RWPE1 (cell line): ENCODE data around the gene OXGR1.

Experiments
- CTCF ChIA-PET: fragments of 350-600 bp; sonication (Branson Sonifier 250); formaldehyde crosslinking; extraction: SDS; loops from one replicate; lab custom pipeline; 2021; lab: Yijun Ruan, JAX
- POLR2A ChIA-PET: fragments of 400-600 bp; formaldehyde crosslinking; extraction: SDS; loops from one replicate; lab custom pipeline; 2020; ENCODE audit warnings: antibody characterized with exemption; ENCODE audit not compliant: low non-redundant PET; lab: Yijun Ruan, JAX
- DNase-seq: peaks from one replicate; pipeline ENCODE4 v3.0.0; 2012; ENCODE audit warnings: low spot score
- H3K27ac ChIP-seq: fragments of 450-650 bp; 2 replicates; pipeline ENCODE4 v1.5.1; 2017
- TF ChIP-seq, protein P1 (sequence below): fragments of 450-650 bp; conservative IDR thresholded peaks from 2 replicates; pipeline ENCODE4 v1.5.1; 2017; ENCODE audit warnings: low read depth, mild to moderate bottlenecking

The OXGR1 gene

DNA sequence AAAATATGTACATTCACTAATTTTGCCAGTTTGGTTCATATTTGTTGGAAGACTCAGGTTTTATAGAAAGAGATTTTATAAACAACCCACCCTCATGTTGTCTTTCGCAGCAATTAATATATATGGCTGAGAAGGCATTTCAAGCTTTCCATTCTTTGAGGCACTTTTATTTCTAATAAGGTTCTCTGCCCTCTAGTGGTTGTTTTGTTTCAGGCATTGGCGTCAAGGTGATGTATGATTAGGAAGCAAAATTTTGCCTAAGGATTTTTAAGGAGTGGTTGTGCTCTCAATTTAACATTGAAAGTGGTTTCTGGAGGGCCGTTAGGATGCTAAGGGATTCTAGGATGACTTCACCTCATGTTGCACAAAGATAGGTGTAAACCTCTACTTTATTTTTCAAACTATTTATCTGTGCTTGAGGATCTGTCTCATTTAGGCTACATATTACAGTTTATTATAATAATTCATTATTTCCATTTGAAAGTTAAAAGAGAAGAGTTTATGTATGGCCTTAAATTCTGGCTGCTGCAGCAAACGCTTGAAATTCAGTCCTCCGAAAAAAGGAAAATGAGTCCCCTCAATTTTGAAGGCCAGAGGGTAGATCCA lies 35.9 kb downstream of the OXGR1 start:
- ChIA-PET CTCF (interaction anchor here (0.5 to 0.9 kb wide), 15 partner anchors 9 to 938 kb away, joined by 3 to 6 read pairs (median 3); no protein-coding TSS in a partner anchor), POLR2A (no interaction called here)
- TF ChIP-seq, protein P1, sequence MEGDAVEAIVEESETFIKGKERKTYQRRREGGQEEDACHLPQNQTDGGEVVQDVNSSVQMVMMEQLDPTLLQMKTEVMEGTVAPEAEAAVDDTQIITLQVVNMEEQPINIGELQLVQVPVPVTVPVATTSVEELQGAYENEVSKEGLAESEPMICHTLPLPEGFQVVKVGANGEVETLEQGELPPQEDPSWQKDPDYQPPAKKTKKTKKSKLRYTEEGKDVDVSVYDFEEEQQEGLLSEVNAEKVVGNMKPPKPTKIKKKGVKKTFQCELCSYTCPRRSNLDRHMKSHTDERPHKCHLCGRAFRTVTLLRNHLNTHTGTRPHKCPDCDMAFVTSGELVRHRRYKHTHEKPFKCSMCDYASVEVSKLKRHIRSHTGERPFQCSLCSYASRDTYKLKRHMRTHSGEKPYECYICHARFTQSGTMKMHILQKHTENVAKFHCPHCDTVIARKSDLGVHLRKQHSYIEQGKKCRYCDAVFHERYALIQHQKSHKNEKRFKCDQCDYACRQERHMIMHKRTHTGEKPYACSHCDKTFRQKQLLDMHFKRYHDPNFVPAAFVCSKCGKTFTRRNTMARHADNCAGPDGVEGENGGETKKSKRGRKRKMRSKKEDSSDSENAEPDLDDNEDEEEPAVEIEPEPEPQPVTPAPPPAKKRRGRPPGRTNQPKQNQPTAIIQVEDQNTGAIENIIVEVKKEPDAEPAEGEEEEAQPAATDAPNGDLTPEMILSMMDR, result peak; percentile 76
- H3K27ac ChIP-seq, result no peak overlapping the region
- peak; percentile 11 for DNase-seq

DNA sequence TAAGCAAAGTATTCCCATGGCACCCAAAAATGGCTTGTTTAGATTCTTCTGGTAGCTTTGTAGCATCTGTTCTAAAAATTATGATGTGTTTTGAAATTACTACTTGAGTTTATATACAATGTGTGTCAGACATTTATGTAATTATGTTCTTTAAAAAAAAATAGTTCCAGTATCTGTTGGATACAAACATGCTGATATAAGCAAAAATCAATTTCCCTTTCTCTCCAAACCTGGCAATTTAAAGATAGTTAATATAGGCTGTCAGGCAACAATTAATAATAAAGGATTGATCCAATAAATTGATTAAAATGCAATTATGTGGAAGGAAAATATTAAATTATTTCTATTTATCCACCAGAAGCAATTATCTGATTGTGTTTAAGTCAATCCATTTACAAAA lies 41.7 kb downstream of the OXGR1 start:
- ChIA-PET CTCF (no interaction called here), POLR2A (no interaction called here)
- H3K27ac ChIP-seq, result no peak overlapping the region
- TF ChIP-seq, protein P1, result no peak
- no peak for DNase-seq

DNA sequence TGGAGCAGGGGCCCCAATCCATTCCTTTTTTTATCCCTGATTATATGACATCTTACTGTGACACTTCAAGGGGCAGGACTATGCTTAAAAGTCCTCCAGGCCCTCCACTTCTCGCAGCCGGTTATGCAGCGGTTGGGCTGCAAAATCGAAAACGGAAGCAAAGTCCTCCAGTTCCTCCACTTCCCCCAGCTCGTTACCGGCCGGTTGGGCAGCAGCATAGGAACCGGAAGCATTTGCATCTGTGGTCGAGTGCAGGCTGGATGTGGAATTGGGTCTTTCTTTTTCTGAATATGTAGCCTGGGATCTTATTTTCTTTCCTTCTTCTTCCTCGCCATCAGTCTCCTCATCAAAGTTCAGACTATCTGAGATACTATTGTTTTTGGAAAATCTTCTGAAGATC lies 46.1 kb downstream of the OXGR1 start:
- ChIA-PET CTCF (interaction anchor here (0.6 to 1.5 kb wide), 2 partner anchors 10 to 828 kb away, joined by 3 read pairs; no protein-coding TSS in a partner anchor), POLR2A (no interaction called here)
- DNase-seq, result no peak
- no peak overlapping the region for H3K27ac ChIP-seq
- TF ChIP-seq, protein P1, result no peak

DNA sequence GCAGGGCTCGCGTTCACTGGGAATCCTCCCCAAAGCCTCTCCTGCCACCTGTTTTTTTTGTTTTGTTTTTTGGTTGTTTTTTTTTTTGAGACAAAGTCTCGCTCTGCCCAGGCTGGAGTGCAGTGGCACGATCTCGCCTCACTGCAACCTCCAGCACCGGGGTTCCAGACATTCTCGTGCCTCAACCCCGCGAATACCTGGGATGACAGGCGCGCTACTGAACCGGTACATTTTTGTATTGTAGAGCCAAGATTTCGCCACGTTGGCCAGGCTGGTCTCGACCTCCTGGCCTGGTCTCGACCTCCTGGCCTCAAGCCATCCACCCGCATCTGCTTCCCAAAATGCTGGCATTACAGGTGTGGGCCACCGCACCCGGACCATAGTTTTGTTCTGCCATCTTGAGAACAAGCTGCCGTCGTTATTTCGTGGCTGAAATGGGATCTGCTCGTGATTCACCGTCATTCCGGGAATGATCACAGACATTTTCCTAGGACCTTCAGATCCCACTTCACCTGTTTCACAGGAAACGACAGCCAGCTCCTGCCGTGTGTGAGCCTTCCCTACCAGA lies 46.8 kb downstream of the OXGR1 start:
- TF ChIP-seq, protein P1, result no peak
- CTCF ChIA-PET, result interaction anchor here (0.6 to 1.5 kb wide), 2 partner anchors 11 to 828 kb away, joined by 3 read pairs; no protein-coding TSS in a partner anchor
- POLR2A ChIA-PET, result no interaction called here
- no peak overlapping the region for H3K27ac ChIP-seq
- DNase-seq, result no peak

DNA sequence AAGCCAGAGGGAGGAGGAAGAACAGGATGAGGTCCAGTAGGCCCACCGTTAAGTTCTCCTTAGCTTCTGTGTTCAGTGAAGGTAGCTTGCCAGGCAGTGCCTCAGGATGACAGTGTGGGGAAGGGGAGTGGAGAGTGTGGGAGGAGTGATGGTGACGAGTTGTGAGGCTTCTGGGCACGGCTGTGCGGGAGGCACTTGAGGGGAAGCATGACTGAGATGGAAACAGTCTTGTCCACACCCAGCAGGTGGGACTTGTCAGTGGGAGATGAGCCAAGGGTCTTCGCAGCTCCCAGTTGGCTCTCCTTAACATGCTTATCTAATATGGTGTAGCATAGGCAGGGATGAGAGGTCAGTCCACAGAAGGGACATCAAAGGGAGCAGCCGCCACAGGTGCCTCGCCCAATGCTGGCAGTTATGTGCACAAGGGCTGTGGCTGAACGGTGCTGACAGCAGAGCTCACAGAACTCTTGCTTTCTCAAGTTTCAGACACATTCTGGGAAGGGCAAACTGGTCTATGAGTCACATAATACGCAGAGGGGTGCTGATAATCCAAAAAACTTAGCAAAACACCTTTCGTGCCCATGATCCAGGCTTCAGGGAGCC lies 47.5 kb downstream of the OXGR1 start:
- TF ChIP-seq, protein P1, result no peak
- no peak overlapping the region for H3K27ac ChIP-seq
- ChIA-PET CTCF (interaction anchor here (1.5 kb wide), 1 partner anchor 11 kb away, joined by 3 read pairs; no protein-coding TSS in a partner anchor), POLR2A (no interaction called here)
- DNase-seq, result no peak

DNA sequence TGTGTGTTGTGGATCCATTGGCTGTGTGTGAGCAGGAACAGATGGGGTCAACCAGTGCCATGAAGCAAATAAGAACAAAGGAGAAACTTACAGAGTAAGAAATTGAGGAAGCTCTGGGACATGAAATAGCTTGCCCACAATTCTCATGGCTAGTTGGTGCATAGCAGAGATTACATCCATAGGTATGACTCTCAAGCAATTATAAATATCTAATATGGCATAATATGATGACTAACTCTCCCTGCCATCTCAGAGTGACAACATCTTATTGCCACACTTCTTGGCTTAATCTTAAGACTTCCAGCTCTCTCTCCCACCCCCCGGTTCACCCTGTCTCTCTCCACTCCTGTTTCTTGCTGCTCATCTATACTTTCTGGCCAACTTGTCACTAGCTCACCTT lies 53.3 kb downstream of the OXGR1 start:
- DNase-seq, result peak; percentile 9
- H3K27ac ChIP-seq, result no peak overlapping the region
- TF ChIP-seq, protein P1, result no peak
- CTCF ChIA-PET, result interaction anchor here (1.0 kb wide), 1 partner anchor 17 kb away, joined by 3 read pairs; no protein-coding TSS in a partner anchor
- POLR2A ChIA-PET, result no interaction called here
